SK-N-SH treated with all-trans-retinoic acid at 6 μM for 48 hours (cell line): ENCODE measurements around the gene BTBD17.

Experiments
- ATAC-seq: fragments of 200-7000 bp; cut with Tn5 transposase; 3 replicates; pipeline ENCODE4 v1.9.1; 2020; ENCODE audit warnings: mild to moderate bottlenecking, moderate library complexity
- ARNTL ChIP-seq: fragments of 450-650 bp; formaldehyde crosslinking; IDR thresholded peaks from 2 replicates; pipeline ENCODE4 v1.5.0; 2020; ENCODE audit warnings: low read depth, mild to moderate bottlenecking, moderate library complexity, borderline replicate concordance
- BACH2 ChIP-seq: fragments of 250-450 bp; sonication (Bioruptor Pico); IDR thresholded peaks from 2 replicates; pipeline ENCODE4 v1.9.0; 2021; ENCODE audit warnings: mild to moderate bottlenecking, borderline replicate concordance
- ESRRG ChIP-seq: fragments of 250-450 bp; sonication (Bioruptor Pico); IDR thresholded peaks from 2 replicates; pipeline ENCODE4 v1.6.1; 2021; ENCODE audit warnings: mild to moderate bottlenecking
- GLIS3 ChIP-seq: fragments of 250-450 bp; sonication (Bioruptor Pico); IDR thresholded peaks from 2 replicates; pipeline ENCODE4 v1.5.0; 2020; ENCODE audit warnings: mild to moderate bottlenecking, moderate library complexity
- ISL1 ChIP-seq: fragments of 250-450 bp; sonication (Bioruptor Pico); IDR thresholded peaks from 2 replicates; pipeline ENCODE4 v2.1.2; 2022; ENCODE audit warnings: mild to moderate bottlenecking, moderate library complexity
- OSR1 ChIP-seq: fragments of 250-450 bp; sonication (Bioruptor Pico); IDR thresholded peaks from 2 replicates; pipeline ENCODE4 v1.8.0; 2022; ENCODE audit warnings: moderate library complexity, mild to moderate bottlenecking, inconsistent platforms
- PPARA ChIP-seq: fragments of 250-450 bp; sonication (Bioruptor Pico); IDR thresholded peaks from 2 replicates; pipeline ENCODE4 v1.5.0; 2020; ENCODE audit warnings: mild to moderate bottlenecking, borderline replicate concordance
- RARB ChIP-seq: fragments of 250-450 bp; sonication (Bioruptor Pico); IDR thresholded peaks from 2 replicates; pipeline ENCODE4 v1.8.0; 2021; ENCODE audit warnings: mild to moderate bottlenecking, moderate library complexity
- SNAI2 ChIP-seq: fragments of 250-450 bp; sonication (Bioruptor Pico); IDR thresholded peaks from 2 replicates; pipeline ENCODE4 v1.5.0; 2020; ENCODE audit warnings: mild to moderate bottlenecking, moderate library complexity
- TCF4 ChIP-seq: fragments of 250-450 bp; sonication (Bioruptor Pico); IDR thresholded peaks from 2 replicates; pipeline ENCODE4 v1.8.0; 2021; ENCODE audit warnings: mild to moderate bottlenecking, moderate library complexity, borderline replicate concordance
- TOX ChIP-seq: fragments of 250-450 bp; sonication (Bioruptor Pico); IDR thresholded peaks from 2 replicates; pipeline ENCODE4 v1.8.0; 2021; ENCODE audit warnings: mild to moderate bottlenecking, moderate library complexity, borderline replicate concordance
- ZC3H10 ChIP-seq: fragments of 250-450 bp; sonication (Bioruptor Pico); IDR thresholded peaks from 2 replicates; pipeline ENCODE4 v1.5.1; 2021; ENCODE audit warnings: mild to moderate bottlenecking, moderate library complexity
- ZFP3 ChIP-seq: fragments of 250-450 bp; sonication (Bioruptor Pico); IDR thresholded peaks from 2 replicates; pipeline ENCODE4 v1.5.0; 2020; ENCODE audit warnings: mild to moderate bottlenecking, moderate library complexity
- ZFP30 ChIP-seq: fragments of 450-650 bp; formaldehyde crosslinking; IDR thresholded peaks from 2 replicates; pipeline ENCODE4 v1.5.0; 2022; ENCODE audit warnings: mild to moderate bottlenecking, moderate library complexity
- ZNF565 ChIP-seq: fragments of 450-650 bp; formaldehyde crosslinking; conservative IDR thresholded peaks from 2 replicates; pipeline ENCODE4 v1.5.0; 2020; ENCODE audit warnings: low read depth, mild to moderate bottlenecking, moderate library complexity
- ZNF70 ChIP-seq: fragments of 450-650 bp; formaldehyde crosslinking; IDR thresholded peaks from 2 replicates; pipeline ENCODE4 v1.5.0; 2020; ENCODE audit warnings: mild to moderate bottlenecking, moderate library complexity
- ZNF8 ChIP-seq: fragments of 450-650 bp; formaldehyde crosslinking; IDR thresholded peaks from 2 replicates; pipeline ENCODE4 v1.5.0; 2020; ENCODE audit warnings: mild to moderate bottlenecking, moderate library complexity
- TF ChIP-seq, protein P1 (sequence below): fragments of 250-450 bp; sonication (Bioruptor Pico); IDR thresholded peaks from 2 replicates; pipeline ENCODE4 v1.5.1; 2020; ENCODE audit warnings: low read depth, mild to moderate bottlenecking, moderate library complexity
- TF ChIP-seq, protein P2 (sequence below): fragments of 250-450 bp; sonication (Bioruptor Pico); IDR thresholded peaks from 2 replicates; pipeline ENCODE4 v1.8.0; 2021; ENCODE audit warnings: low read depth, mild to moderate bottlenecking, moderate library complexity, borderline replicate concordance
- TF ChIP-seq, protein P3 (sequence below): fragments of 250-450 bp; sonication (Bioruptor Pico); IDR thresholded peaks from 2 replicates; pipeline ENCODE4 v1.5.0; 2020; ENCODE audit warnings: mild to moderate bottlenecking, moderate library complexity
- TF ChIP-seq, protein P4 (sequence below): fragments of 250-450 bp; sonication (Bioruptor Pico); IDR thresholded peaks from 2 replicates; pipeline ENCODE4 v1.5.1; 2021; ENCODE audit warnings: mild to moderate bottlenecking, moderate library complexity
- TF ChIP-seq, protein P5 (sequence below): fragments of 250-450 bp; sonication (Bioruptor Pico); IDR thresholded peaks from 2 replicates; pipeline ENCODE4 v1.8.0; 2020; ENCODE audit warnings: mild to moderate bottlenecking, moderate library complexity, borderline replicate concordance

The BTBD17 gene

DNA sequence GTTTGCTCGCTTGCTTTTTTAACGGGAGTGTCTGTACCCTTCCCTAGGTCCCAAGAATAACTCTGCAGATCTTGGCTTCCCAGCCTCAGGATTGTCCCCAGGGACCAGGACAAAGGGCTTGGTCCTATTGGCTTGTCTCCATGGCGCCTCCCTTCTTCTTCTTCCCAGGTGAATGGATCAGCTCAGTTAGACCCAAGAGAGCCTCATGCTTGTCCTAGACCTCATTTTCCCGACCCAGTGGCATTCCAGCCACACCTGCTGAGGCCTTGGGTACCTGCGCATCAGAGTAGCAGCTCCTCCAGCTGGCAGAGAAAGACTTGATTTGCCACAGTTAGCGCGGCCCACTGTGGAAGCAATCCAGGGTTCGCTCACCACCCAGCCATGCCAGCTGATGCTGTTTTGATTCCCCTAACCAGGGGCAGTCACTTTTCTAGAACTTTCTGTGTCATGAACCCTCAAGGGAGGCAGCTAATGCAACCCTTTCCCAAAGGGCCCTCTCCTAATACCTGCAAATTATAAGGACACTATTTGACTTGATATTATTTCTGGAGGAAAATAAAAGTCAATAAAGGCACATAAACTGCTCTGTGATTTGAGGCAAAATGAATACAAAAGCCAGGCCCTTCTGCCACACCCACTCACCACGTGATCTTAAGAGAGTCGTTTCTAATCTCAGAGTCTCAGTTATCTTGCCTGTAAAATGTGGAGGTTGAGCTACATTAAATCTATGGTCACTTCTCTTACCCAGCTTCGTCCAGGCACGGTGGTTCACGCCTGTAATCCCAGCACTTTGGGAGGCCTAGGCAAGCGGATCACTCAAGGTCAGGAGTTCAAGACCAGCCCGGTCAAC lies 19.5 kb upstream of the BTBD17 start:
- TF ChIP-seq ESRRG (CRISPR knock-in tag) (no peak), ZC3H10 (CRISPR knock-in tag) (no peak), ISL1 (CRISPR knock-in tag) (no peak), ZNF8 (CRISPR knock-in tag) (no peak), TOX (CRISPR knock-in tag) (no peak), ARNTL (CRISPR knock-in tag) (no peak), ZFP3 (CRISPR knock-in tag) (no peak), BACH2 (CRISPR knock-in tag) (no peak), TCF4 (CRISPR knock-in tag) (no peak), ZNF565 (no peak), RARB (no peak), PPARA (CRISPR knock-in tag) (no peak), ZNF70 (CRISPR knock-in tag) (no peak), GLIS3 (CRISPR knock-in tag) (no peak)
- TF ChIP-seq, protein P1, sequence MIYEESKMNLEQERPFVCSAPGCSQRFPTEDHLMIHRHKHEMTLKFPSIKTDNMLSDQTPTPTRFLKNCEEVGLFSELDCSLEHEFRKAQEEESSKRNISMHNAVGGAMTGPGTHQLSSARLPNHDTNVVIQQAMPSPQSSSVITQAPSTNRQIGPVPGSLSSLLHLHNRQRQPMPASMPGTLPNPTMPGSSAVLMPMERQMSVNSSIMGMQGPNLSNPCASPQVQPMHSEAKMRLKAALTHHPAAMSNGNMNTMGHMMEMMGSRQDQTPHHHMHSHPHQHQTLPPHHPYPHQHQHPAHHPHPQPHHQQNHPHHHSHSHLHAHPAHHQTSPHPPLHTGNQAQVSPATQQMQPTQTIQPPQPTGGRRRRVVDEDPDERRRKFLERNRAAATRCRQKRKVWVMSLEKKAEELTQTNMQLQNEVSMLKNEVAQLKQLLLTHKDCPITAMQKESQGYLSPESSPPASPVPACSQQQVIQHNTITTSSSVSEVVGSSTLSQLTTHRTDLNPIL = no peak
- TF ChIP-seq, protein P2, sequence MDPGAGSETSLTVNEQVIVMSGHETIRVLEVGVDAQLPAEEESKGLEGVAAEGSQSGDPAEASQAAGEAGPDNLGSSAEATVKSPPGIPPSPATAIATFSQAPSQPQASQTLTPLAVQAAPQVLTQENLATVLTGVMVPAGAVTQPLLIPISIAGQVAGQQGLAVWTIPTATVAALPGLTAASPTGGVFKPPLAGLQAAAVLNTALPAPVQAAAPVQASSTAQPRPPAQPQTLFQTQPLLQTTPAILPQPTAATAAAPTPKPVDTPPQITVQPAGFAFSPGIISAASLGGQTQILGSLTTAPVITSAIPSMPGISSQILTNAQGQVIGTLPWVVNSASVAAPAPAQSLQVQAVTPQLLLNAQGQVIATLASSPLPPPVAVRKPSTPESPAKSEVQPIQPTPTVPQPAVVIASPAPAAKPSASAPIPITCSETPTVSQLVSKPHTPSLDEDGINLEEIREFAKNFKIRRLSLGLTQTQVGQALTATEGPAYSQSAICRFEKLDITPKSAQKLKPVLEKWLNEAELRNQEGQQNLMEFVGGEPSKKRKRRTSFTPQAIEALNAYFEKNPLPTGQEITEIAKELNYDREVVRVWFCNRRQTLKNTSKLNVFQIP = no peak
- TF ChIP-seq, protein P3, sequence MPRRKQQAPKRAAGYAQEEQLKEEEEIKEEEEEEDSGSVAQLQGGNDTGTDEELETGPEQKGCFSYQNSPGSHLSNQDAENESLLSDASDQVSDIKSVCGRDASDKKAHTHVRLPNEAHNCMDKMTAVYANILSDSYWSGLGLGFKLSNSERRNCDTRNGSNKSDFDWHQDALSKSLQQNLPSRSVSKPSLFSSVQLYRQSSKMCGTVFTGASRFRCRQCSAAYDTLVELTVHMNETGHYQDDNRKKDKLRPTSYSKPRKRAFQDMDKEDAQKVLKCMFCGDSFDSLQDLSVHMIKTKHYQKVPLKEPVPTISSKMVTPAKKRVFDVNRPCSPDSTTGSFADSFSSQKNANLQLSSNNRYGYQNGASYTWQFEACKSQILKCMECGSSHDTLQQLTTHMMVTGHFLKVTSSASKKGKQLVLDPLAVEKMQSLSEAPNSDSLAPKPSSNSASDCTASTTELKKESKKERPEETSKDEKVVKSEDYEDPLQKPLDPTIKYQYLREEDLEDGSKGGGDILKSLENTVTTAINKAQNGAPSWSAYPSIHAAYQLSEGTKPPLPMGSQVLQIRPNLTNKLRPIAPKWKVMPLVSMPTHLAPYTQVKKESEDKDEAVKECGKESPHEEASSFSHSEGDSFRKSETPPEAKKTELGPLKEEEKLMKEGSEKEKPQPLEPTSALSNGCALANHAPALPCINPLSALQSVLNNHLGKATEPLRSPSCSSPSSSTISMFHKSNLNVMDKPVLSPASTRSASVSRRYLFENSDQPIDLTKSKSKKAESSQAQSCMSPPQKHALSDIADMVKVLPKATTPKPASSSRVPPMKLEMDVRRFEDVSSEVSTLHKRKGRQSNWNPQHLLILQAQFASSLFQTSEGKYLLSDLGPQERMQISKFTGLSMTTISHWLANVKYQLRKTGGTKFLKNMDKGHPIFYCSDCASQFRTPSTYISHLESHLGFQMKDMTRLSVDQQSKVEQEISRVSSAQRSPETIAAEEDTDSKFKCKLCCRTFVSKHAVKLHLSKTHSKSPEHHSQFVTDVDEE (CRISPR knock-in tag) = no peak
- TF ChIP-seq, protein P4, sequence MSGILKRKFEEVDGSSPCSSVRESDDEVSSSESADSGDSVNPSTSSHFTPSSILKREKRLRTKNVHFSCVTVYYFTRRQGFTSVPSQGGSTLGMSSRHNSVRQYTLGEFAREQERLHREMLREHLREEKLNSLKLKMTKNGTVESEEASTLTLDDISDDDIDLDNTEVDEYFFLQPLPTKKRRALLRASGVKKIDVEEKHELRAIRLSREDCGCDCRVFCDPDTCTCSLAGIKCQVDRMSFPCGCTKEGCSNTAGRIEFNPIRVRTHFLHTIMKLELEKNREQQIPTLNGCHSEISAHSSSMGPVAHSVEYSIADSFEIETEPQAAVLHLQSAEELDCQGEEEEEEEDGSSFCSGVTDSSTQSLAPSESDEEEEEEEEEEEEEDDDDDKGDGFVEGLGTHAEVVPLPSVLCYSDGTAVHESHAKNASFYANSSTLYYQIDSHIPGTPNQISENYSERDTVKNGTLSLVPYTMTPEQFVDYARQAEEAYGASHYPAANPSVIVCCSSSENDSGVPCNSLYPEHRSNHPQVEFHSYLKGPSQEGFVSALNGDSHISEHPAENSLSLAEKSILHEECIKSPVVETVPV (CRISPR knock-in tag) = no peak

DNA sequence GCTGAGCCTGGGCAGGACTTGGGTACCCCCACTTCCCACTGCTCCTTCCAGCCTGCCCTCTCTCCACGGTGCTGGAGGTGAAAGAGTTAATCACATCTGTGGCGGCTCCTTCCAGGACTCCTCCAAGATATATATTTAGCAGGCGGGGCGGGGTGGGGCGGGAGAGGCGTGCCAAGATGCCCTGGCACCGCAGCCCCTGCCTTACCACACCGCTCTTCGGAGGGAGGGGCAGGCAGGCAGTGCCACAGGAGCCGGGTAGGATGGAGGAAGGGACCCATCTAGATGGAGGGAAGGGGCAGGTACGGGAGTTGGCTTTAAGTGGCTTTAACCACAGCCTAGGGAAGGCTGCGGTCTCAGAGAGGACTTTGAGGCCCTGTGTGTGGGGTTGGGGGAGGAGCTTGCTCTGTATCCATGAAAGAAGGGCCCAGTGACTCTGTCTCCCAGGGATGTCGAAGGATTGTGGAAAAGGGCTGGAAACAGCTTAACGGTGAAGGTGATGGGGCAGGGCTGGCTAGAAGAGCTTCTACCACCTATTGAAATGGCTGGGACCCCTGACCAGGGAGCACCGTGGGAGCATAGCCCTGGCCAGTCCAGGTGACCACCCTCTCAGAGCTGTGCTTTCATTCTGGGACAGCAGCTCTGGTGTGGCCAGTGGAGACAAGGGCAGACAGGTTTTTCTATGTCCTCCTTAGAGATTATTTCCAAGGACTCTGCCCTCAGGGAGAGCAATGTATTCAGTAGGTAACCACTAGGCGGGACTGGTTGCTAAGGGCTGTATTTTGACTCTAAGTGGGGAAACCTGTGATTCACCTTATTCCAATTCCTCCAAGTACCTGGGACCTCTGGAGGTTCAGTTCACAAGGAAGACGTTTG lies 18.7 kb upstream of the BTBD17 start:
- TF ChIP-seq GLIS3 (CRISPR knock-in tag) (no peak), OSR1 (CRISPR knock-in tag) (no peak), ARNTL (CRISPR knock-in tag) (no peak), PPARA (CRISPR knock-in tag) (no peak), ZC3H10 (CRISPR knock-in tag) (no peak), SNAI2 (CRISPR knock-in tag) (no peak), BACH2 (CRISPR knock-in tag) (no peak), ISL1 (CRISPR knock-in tag) (no peak), ZFP30 (CRISPR knock-in tag) (no peak)
- TF ChIP-seq, protein P1 = no peak
- TF ChIP-seq, protein P5, sequence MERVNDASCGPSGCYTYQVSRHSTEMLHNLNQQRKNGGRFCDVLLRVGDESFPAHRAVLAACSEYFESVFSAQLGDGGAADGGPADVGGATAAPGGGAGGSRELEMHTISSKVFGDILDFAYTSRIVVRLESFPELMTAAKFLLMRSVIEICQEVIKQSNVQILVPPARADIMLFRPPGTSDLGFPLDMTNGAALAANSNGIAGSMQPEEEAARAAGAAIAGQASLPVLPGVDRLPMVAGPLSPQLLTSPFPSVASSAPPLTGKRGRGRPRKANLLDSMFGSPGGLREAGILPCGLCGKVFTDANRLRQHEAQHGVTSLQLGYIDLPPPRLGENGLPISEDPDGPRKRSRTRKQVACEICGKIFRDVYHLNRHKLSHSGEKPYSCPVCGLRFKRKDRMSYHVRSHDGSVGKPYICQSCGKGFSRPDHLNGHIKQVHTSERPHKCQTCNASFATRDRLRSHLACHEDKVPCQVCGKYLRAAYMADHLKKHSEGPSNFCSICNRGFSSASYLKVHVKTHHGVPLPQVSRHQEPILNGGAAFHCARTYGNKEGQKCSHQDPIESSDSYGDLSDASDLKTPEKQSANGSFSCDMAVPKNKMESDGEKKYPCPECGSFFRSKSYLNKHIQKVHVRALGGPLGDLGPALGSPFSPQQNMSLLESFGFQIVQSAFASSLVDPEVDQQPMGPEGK (CRISPR knock-in tag) = no peak
- ATAC-seq = no peak

More for the DNA sequence above, 19.5 kb upstream of the BTBD17 start:
- ATAC-seq = no peak
